Middle frontal gyrus (tissue), 1 donor: ENCODE data around the gene SPATA2L.

Source experiments
- DNase-seq: peaks from one replicate; pipeline ENCODE4 v3.0.0-alpha.2; 2015; ENCODE audit warnings: low spot score; ENCODE audit errors: extremely low spot score

SPATA2L gene

DNA sequence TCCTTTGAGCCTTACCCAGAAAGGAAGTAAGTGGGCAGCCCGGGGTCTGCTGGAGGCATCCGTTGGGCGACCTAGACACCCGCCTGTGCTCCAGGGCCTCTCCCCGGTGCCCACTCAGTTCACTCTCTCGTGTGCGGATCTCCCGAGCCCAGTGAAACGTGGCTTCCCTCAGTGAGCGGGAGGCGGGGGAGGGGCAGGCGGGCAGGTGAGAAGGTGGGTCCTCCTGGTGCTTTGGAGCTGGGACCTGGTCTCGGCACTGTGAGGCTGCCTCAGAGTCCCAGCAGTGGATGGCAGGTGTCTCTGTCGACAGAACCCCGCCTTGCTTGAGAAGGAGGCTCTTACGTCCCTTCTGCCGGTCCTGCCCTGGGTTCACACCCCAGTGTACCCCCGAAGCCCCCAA is 27.8 kb upstream of the SPATA2L start:
- no peak for DNase-seq

- DNase-seq = no peak
Observed at GRCh38 chr16:89727406-89728120, 26.1 kb upstream of the SPATA2L start.

GRCh38 chr16:89723279-89724250 is 22.1 kb upstream of the SPATA2L start:
- peak; percentile 90 for DNase-seq

DNA sequence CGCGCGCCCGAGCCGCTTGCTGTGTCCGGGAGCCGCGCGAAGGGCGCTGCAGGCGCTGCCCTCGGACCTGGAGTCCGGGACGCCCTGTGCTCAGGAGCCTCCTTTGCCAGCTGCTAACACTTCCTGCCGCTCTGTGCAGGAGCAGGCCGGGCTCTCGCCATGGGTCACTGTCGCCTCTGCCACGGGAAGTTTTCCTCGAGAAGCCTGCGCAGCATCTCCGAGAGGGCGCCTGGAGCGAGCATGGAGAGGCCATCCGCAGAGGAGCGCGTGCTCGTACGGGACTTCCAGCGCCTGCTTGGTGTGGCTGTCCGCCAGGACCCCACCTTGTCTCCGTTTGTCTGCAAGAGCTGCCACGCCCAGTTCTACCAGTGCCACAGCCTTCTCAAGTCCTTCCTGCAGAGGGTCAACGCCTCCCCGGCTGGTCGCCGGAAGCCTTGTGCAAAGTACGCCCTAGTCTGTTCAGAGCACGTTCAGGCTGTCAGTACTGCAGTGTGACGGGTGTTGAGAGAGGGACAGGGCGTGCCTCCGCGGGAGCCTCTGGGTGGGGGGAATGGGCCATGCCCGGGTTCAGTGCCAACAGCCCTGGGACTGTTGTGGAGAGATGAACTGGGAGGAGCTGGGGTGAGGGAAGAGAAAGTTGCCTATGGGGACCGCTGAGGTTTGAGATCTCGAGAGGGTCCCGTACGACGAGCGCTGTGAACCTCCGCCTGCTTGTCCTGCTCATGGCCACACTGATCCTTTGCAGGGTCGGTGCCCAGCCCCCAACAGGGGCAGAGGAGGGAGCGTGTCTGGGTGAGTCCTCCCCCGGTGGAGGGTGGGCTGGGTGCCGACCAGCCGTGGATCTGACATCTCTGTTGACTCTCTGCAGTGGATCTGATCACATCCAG is 21.1 kb upstream of the SPATA2L start:
- DNase-seq = no peak

- DNase-seq = no peak
Observed at GRCh38 chr16:89721546-89722391, 20.3 kb upstream of the SPATA2L start.

DNA sequence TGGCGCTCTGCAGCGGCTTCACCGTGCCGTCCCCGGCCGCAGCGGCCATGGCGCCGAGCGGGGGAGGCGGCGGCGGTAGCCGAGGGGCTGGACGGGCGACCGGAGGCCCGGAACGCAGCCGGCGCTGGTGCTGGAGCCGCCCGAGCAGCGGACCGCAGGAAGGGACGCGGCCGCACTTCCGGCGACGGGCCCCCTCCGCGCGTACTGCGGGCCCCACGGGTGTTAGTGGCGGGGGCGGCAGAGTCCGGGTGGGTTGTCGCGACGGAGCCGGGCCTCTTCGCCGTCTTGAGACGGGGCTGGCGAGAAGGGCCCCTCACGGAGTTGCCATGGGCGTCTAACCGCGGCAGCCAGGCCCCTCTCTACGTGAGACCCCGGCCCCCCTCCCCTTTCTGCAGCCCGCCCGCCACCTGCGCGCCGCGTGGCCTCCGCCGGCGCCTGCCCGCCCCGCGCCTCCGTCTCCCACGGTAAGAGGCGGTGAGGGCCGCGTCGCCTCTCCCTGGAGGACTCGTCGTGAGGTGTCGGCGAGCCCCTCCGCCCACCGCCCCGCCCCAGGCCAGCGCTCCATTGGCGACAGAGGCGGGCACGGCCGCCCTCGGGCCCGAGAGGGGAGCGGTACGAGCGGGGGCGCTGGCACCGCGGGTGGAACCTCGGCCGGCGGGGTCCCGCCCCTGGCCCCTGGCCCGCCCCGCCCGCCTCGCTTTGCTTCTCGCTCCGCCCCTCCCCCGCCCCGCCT is 19.5 kb upstream of the SPATA2L start, which contains the start of the genes VPS9D1 and ZNF276:
TSS of gene VPS9D1 (minus strand) at position 86 of the 733 bp plus-strand sequence. CDS start at position 49, 37 bp downstream.
TSS of gene ZNF276 (plus strand) at position 725 of the 733 bp plus-strand sequence. CDS start 104 bp downstream, outside the sequence.
- DNase-seq = peak; percentile 61

DNA sequence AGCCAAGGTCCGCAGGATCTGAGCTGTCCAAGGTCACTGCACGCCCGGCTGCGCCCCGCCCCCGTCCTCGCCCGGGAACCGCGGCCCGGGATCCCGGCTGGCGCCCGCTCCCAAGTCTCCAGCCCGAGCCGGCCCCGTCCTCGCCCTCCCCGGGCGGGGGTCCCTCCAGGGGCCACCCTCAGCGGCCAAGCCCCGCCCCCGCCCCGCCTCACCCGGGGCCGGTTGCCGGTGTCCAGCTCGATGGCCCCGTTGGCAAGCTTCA is 19.0 kb upstream of the SPATA2L start:
- no peak for DNase-seq

- no peak for DNase-seq
Observed at GRCh38 chr16:89717688-89718505, 16.4 kb upstream of the SPATA2L start.

DNA sequence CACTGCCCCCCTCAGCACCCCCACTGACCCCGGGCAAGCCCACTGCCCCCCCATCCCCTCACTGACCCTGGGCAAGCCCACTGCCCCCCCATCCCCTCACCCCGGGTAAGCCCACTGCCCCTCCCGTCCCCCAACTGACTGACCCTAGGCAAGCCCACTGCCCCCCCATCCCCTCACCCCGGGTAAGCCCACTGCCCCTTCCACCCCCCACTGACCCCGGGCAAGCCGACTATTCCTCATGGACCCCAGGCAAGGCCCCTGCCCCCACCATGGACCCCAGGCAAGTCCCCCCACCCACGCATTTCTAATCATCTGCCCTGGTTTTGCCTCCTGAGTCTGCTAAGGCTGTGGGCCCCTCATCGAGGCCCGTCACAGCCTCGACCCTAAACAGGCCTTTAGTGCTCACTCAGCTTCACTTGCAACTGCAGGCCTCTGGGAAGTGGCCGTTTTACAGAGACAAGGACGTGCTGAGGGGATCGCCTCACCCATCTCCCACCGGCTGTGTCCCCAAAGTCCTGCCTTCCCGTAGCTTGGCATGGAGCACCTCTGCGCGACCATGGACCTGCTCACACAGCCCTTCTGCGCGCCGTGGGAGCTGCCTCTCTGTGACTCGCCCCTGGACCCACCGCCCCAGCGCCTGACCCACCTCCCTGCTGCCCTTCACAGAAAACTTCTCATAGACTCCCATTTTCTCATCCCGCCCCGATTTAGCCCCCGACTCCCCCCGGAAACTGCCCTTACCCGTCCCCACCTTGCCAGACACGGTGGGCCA is 15.6 kb upstream of the SPATA2L start:
- no peak for DNase-seq

DNA sequence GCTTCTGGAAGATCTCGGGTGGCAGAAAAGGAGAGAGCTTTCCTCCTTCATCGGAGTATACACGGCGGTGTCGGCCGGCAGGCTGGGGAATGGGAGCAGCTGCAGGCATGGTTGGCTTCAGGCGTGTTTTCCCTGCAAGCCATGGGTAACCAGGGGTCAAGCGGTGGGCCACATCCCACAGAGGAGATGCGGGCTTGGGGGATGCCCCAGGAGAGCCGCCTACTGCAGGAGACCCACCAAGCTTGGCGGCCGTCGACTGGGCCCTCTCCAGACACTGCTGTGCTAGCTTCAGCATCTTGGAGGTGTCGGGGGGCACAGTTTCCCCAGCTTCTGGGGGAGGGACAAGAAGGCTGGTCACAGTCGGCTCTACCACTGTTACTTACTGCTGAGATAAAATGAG is 15.0 kb upstream of the SPATA2L start:
- no peak for DNase-seq

GRCh38 chr16:89712274-89712781 is 10.8 kb upstream of the SPATA2L start:
- DNase-seq = no peak

DNA sequence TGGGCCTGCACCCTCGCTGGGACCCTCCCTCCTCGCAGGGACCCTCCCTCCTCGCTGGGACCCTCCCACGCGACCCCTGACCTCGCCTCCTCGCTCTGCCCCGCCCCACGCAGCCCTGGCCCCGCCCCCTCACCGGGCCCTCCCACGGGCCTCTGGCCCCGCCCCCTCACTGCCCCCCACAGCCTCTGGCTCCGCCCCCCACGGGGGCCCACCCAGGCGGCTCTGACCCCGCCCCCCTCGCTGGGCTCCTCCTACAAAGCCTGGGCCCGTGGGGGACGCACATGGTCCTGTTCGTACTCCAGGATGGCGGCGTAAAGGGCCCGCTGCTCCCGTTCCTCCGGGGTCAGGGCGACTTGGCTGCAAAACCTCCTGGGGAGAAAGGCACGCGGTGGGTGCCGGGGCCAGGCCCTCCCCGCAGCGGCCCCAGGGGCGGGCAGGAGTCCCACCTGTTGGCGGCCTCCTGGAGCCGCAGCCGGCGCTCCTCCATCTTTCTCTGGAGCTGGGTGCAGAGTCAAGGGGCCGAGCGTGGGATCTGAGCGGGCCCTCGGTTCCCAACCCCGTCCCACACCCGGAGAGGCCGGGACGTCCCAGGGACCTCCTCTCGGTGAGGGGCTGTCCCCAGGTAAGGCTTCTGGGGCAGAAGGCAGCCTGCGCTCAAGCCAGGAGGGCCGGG is 10.2 kb upstream of the SPATA2L start:
- DNase-seq = no peak

- DNase-seq = no peak
Observed at GRCh38 chr16:89710709-89711564, 9.4 kb upstream of the SPATA2L start.

DNA sequence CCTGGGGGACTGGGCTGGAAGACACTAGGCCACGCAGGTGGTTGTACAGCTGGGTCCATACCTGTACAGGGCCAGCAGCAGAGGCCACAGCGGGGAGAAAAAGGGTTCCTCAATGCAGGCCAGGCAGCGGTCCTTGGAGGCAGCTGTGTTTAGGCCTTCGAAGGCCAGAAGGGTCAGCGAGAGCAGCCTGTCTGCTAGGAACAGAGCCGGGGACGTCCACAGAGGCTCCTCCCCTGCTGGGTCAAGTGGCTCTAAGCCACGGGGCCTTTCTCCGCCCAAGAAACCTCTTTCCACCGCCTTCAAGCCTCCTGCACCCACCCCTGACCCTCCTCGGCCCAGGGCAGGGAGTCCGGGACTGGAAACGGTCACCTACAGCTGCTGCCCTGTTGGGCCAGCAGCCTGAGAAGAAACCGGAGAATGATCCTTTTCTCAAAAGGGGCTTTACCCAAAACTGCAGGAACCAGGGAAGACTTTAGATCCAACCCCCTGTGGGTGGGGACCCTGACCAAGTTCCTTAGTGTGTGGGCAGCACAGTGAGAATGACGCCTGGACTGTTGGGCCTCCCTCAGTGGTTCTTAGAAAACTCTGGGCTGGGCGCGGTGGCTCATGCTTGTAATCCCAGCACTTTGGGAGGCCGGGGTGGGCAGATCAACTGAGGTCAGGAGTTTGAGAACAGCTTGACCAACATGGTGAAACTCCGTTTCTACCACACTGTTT is 8.4 kb upstream of the SPATA2L start:
- no peak for DNase-seq

- no peak for DNase-seq
Observed at GRCh38 chr16:89709166-89709565, 7.7 kb upstream of the SPATA2L start.

DNA sequence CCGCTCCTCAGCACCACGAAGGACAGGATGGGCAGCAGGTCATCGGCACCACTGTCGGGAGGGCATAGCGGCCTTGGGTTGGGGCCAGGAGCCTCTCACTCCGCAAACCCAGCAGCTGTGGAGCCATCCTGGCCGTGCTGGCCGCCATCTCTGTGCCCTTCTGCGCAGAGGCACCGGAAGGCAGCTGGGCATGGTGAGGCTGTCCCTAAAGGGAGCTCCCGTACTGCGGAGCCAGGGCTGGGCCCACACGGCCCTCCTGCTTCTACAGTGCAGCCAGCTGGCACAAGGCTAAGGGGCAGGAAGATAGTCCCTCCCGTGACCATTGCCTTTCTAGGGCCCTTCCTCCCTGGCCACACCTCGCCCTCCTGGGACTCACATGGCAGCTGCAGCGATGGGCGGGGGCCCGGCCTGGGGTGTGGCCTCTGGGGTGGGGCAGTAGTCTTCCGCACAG is 7.0 kb upstream of the SPATA2L start:
- DNase-seq = no peak
